AG04450 (cell line): ENCODE data around the gene SLC17A2. TPM values are rescaled to one million over a fixed set of nuclear protein-coding genes. Genes with fewer than 3 reads are reported as not detected.
A peak's percentile ranks its signal among the peaks of the same experiment; 100 is the strongest.

ENCODE experiments used
- CTCF ChIA-PET: fragments of 300-600, 350-600 bp; formaldehyde crosslinking; extraction: SDS; loops from one replicate; lab custom pipeline; 2022; ENCODE audit warnings: antibody characterized with exemption, inconsistent platforms; lab: Charles Lee
- POLR2A ChIA-PET: fragments of 350-600 bp; formaldehyde crosslinking; extraction: SDS; loops from one replicate; lab custom pipeline; 2021; ENCODE audit warnings: antibody characterized with exemption, inconsistent platforms; lab: Yijun Ruan, JAX
- DNase-seq: peaks from one replicate; pipeline ENCODE4 v3.0.0-alpha.2; 2011; ENCODE audit warnings: low read depth, low spot score
- H3K27ac ChIP-seq: one replicate; pipeline ENCODE4 v1.5.1; 2012; ENCODE audit warnings: low read depth, low read length, control low read depth
- H3K27me3 ChIP-seq: one replicate; pipeline ENCODE4 v1.6.0; 2012; ENCODE audit warnings: low read length; ENCODE audit not compliant: control insufficient read depth, insufficient read depth
- H3K4me3 ChIP-seq: 2 replicates; pipeline ENCODE4 v1.5.1; 2011; ENCODE audit warnings: mild to moderate bottlenecking, low read depth, low read length, control low read depth
- H3K9me3 ChIP-seq: 2 replicates; pipeline ENCODE4 v1.5.1; 2012; ENCODE audit warnings: low read length; ENCODE audit not compliant: control insufficient read depth, insufficient read depth
- polyA plus RNA-seq: library from polyadenylated mRNA; depleted of rRNA; stranded (reverse); fragments of >200 nt; gene quantifications from 2 replicates; pipeline ENCODE4 v1.2.3, GENCODE V29; 2011
- TF ChIP-seq, protein P1 (sequence below): IDR thresholded peaks from 2 replicates; pipeline ENCODE4 v1.5.1; 2011; ENCODE audit warnings: low read depth, low read length, control low read depth, inconsistent platforms

SLC17A2 gene
- polyA plus RNA-seq, 1 experiment = not detected

DNA sequence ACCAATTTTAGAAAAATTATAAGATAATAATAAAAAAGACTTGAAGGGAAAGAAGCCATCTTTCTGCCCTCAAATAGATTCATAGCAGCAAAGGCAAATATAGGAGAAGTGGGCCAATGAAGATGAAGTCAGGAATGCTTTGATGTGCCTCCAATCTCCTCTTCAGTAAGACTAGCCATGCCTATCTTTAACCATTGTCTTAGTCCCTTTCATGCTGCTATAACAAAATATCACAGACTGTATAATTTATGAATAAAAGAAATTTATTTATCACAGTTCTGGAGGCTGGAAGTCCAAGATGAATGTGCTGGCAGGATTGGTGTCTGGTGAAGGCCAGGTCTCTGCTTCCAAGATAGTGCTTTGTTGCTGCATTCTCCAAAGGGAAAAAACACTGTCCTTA lies 37.6 kb downstream of the SLC17A2 start:
- CTCF ChIA-PET = no interaction called here
- no peak overlapping the region for H3K27ac ChIP-seq
- no peak for DNase-seq
- TF ChIP-seq, protein P1, sequence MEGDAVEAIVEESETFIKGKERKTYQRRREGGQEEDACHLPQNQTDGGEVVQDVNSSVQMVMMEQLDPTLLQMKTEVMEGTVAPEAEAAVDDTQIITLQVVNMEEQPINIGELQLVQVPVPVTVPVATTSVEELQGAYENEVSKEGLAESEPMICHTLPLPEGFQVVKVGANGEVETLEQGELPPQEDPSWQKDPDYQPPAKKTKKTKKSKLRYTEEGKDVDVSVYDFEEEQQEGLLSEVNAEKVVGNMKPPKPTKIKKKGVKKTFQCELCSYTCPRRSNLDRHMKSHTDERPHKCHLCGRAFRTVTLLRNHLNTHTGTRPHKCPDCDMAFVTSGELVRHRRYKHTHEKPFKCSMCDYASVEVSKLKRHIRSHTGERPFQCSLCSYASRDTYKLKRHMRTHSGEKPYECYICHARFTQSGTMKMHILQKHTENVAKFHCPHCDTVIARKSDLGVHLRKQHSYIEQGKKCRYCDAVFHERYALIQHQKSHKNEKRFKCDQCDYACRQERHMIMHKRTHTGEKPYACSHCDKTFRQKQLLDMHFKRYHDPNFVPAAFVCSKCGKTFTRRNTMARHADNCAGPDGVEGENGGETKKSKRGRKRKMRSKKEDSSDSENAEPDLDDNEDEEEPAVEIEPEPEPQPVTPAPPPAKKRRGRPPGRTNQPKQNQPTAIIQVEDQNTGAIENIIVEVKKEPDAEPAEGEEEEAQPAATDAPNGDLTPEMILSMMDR = no peak
- H3K27me3 ChIP-seq = no peaks in the 10 kb centered on the region
- no peak overlapping the region for H3K4me3 ChIP-seq
- POLR2A ChIA-PET = no interaction called here
- H3K9me3 ChIP-seq = no peaks in the 10 kb centered on the region

DNA sequence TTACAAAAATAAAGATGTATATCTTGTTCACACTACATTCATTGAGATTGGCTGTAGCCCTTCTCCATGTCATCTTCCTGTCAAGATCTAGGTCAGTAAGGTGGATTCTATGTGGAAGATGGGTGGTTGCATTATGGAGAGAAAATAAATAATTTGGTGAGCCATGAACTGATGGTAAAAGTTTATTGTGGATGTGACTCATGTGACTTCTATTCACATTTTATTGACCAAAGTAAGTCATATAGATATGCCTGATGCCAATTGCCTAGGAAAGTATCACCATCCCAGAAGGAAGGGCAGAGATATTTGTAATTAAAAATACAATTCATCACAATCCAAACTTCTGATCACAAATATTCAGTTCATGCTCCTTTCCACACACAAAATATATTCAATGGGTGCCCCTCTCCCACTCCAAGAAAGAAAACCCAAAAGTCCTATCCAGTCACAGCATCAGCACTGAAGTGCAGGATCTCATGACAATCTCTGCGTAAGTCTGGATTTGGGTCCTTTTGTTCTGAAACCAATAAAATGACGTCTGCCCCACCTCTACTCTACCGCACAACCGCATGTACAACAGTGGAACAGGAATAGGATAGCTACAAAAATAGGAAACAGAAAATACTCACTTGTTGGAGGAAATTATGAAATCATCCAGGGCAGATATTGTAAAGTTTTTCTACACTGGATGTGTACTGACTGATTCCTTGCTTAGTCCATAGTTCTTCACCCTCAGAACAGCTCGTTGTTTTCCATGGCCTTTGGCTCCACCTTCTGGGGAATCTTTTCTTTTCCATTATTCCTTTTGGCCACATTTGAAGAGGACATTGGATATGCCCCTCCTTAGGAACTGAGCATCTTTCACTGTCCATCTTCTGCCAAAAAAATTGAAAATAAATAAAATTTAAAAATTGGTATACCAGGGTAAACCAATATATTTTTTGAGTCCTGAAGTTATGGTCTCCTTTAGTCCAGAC lies 40.3 kb downstream of the SLC17A2 start:
- no peaks in the 10 kb centered on the region for H3K9me3 ChIP-seq
- H3K27me3 ChIP-seq = no peaks in the 10 kb centered on the region
- TF ChIP-seq, protein P1 = peak; percentile 44
- H3K27ac ChIP-seq = no peak overlapping the region
- ChIA-PET CTCF (interaction anchor here (0.6 to 1.9 kb wide), 6 partner anchors 9 to 625 kb away, joined by 3 to 7 read pairs (median 4); no protein-coding TSS in a partner anchor), POLR2A (no interaction called here)
- DNase-seq = no peak
- H3K4me3 ChIP-seq = no peak overlapping the region

DNA sequence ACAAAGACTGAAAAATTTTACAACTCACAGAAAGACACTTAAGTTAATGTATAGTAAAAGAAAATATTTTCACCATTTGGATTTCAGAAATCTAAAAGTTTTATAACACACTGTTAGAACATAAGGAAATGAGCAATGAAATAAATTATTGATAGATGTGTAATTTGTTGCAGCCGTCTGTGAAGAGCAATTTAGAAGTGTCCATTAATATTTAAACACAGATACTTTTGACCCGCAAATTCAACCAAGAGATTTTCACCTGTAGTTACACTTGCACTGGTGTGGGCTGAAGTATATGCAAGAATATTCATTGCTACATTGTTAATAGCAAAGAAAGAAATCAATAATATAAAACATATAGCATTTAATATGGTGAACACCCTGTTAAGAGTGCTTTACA lies 41.9 kb downstream of the SLC17A2 start:
- DNase-seq = no peak
- ChIA-PET POLR2A (no interaction called here), CTCF (interaction anchor here (1.0 to 1.9 kb wide), 2 partner anchors 104 to 169 kb away, joined by 3 to 7 read pairs; no protein-coding TSS in a partner anchor)
- TF ChIP-seq, protein P1 = no peak
- Histone ChIP-seq H3K27me3 (no peaks in the 10 kb centered on the region), H3K9me3 (no peaks in the 10 kb centered on the region), H3K27ac (no peak overlapping the region), H3K4me3 (no peak overlapping the region)

DNA sequence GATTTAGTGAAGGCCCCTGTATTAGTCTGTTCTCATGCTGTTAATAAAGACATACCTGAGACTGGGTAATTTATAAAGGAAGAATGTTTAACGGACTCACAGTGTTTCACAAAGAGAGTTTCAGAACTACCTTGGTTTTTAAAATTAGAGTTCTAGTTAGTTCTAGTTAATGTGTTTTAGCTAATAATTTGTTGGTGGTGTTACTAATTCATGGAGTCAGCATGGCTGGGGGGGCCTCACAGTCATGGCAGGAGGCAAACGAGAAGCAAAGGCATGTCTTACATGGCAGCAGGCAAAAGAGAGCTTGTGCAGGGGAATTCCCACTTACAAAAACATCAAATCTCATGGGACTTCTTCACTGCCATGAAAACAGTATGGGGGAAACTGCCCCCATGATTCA lies 44.4 kb downstream of the SLC17A2 start:
- TF ChIP-seq, protein P1 = no peak
- Histone ChIP-seq H3K4me3 (no peak overlapping the region), H3K27ac (no peak overlapping the region), H3K9me3 (no peaks in the 10 kb centered on the region), H3K27me3 (no peaks in the 10 kb centered on the region)
- ChIA-PET POLR2A (no interaction called here), CTCF (no interaction called here)
- DNase-seq = no peak

DNA sequence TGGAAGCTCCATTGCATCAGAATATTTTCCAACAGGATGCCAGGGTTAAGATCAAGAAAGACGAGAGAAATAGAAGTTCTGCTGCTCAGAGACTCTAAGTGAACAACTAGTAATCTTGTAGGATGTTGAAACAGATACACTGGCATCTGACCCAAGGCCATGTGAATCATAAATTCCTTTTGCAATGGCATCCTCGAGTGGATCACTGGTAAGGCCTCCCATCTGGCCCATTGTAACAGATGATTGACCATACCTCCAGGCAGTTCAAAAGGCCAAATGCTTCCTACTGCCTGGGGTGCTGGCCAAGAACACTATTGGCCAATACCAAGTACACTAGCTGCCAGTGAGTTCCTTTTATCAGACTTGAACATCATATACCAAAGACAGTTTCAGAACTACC lies 46.5 kb downstream of the SLC17A2 start:
- Histone ChIP-seq H3K27me3 (no peaks in the 10 kb centered on the region), H3K4me3 (no peak overlapping the region), H3K9me3 (no peaks in the 10 kb centered on the region), H3K27ac (no peak overlapping the region)
- no peak for DNase-seq
- TF ChIP-seq, protein P1 = no peak
- ChIA-PET CTCF (no interaction called here), POLR2A (no interaction called here)
